ENCODE results near the gene PPY. TPM values are rescaled to one million over a fixed set of nuclear protein-coding genes. Genes with fewer than 3 reads are reported as not detected.
"Not testable (repeated sequence)": the region's sequence is repeated elsewhere in the genome, so short reads cannot be mapped to it uniquely, and the experiment has no call there.

Gene PPY
- total RNA-seq, 1 experiment from 2014 or later, result not detected

- no peak overlapping the region for H3K27ac ChIP-seq (ENCODE audit: low read length)
- no peaks in the 10 kb centered on the region for H3K4me1 ChIP-seq (ENCODE audit: control insufficient read depth, insufficient read depth, low read length)
- in situ Hi-C loops (cut with HindIII; ENCODE audit: low pct_unique_long_range_greater_than_20kb, low sequenced_read_pairs), result no loop called here
- no peak for DNase-seq (ENCODE audit: low read depth, low spot score)
- intact Hi-C loops (cut with micrococcal nuclease; ENCODE audit: unreplicated experiment), result no loop called here
- no peaks in the 10 kb centered on the region for H3K27me3 ChIP-seq (ENCODE audit: control insufficient read depth, insufficient read depth, low read length)
- no peak overlapping the region for H3K4me3 ChIP-seq (ENCODE audit: low read depth in 2 of 2, low read length in 2 of 2)
- ChIA-PET POLR2A (no interaction called here), CTCF (no interaction called here)
- no TSS peak for BruUV-seq (replicated peaks)
- no peaks in the 10 kb centered on the region for H3K36me3 ChIP-seq (ENCODE audit: control insufficient read depth, insufficient read depth, low read length)
- no peaks in the 10 kb centered on the region for H3K9me3 ChIP-seq (ENCODE audit: control insufficient read depth, insufficient read depth, low read depth, low read length)
- TF ChIP-seq POLR2AphosphoS5 (IDR thresholded peaks at IDR 0.05; ENCODE audit: low read depth, low read length) (no peak), REST (IDR thresholded peaks at IDR 0.05; ENCODE audit: insufficient read depth in 1 of 2, low read depth in 2 of 2, low read length in 1 of 2) (no peak)
- ATAC-seq, result no peak
These were observed 3.0 kb upstream of the PPY start for GRCh38 chr17:43945074-43945829.

GRCh38 chr17:43940630-43941029 lies 1.6 kb downstream of the PPY start:
- CTCF ChIA-PET, result no interaction called here

GRCh38 chr17:43939886-43940285 lies 2.4 kb downstream of the PPY start:
- DNase-seq (ENCODE audit: low read depth, low spot score), result no peak
- H3K4me1 ChIP-seq (ENCODE audit: control insufficient read depth, insufficient read depth, low read length), result no peaks in the 10 kb centered on the region
- no TSS peak for BruUV-seq (replicated peaks)
- in situ Hi-C loops (cut with HindIII; ENCODE audit: low pct_unique_long_range_greater_than_20kb, low sequenced_read_pairs) (no loop called here), intact Hi-C loops (cut with micrococcal nuclease; ENCODE audit: unreplicated experiment) (no loop called here)
- no peak overlapping the region for H3K27ac ChIP-seq (ENCODE audit: low read length)
- POLR2A ChIA-PET, result no interaction called here
- H3K36me3 ChIP-seq (ENCODE audit: control insufficient read depth, insufficient read depth, low read length), result no peaks in the 10 kb centered on the region
- no peak overlapping the region for H3K4me3 ChIP-seq (ENCODE audit: low read depth in 2 of 2, low read length in 2 of 2)
- TF ChIP-seq SIN3A (IDR thresholded peaks at IDR 0.05; ENCODE audit: borderline replicate concordance, insufficient read depth, low read depth, low read length) (no peak), TCF7L2 (IDR thresholded peaks at IDR 0.05; ENCODE audit: low read depth, low read length) (no peak), CTCF (IDR thresholded peaks at IDR 0.05) (no peak)
- no peaks in the 10 kb centered on the region for H3K9me3 ChIP-seq (ENCODE audit: control insufficient read depth, insufficient read depth, low read depth, low read length)
- CTCF ChIA-PET, result no interaction called here
- H3K27me3 ChIP-seq (ENCODE audit: control insufficient read depth, insufficient read depth, low read length), result no peaks in the 10 kb centered on the region
- ATAC-seq, result no peak

More at GRCh38 chr17:43940630-43941029, 1.6 kb downstream of the PPY start:
- Histone ChIP-seq H3K27ac (ENCODE audit: low read length) (no peak overlapping the region), H3K27me3 (ENCODE audit: control insufficient read depth, insufficient read depth, low read length) (no peaks in the 10 kb centered on the region), H3K4me1 (ENCODE audit: control insufficient read depth, insufficient read depth, low read length) (no peaks in the 10 kb centered on the region), H3K36me3 (ENCODE audit: control insufficient read depth, insufficient read depth, low read length) (no peaks in the 10 kb centered on the region), H3K9me3 (ENCODE audit: control insufficient read depth, insufficient read depth, low read depth, low read length) (no peaks in the 10 kb centered on the region), H3K4me3 (ENCODE audit: low read depth in 2 of 2, low read length in 2 of 2) (no peak overlapping the region)
- DNase-seq (ENCODE audit: low read depth, low spot score), result no peak
- POLR2A ChIA-PET, result no interaction called here
- in situ Hi-C loops (cut with HindIII; ENCODE audit: low pct_unique_long_range_greater_than_20kb, low sequenced_read_pairs), result no loop called here
- intact Hi-C loops (cut with micrococcal nuclease; ENCODE audit: unreplicated experiment), result no loop called here
- no TSS peak for BruUV-seq (replicated peaks)
- ATAC-seq, result peak; percentile 61; the same call in 1 of the 2 replicates
- TF ChIP-seq TCF7L2 (IDR thresholded peaks at IDR 0.05; ENCODE audit: low read depth, low read length), result no peak
- peak; percentile 62 for TF ChIP-seq CTCF (IDR thresholded peaks at IDR 0.05)

GRCh38 chr17:43939452-43939851 lies 2.8 kb downstream of the PPY start:
- H3K4me1 ChIP-seq (ENCODE audit: control insufficient read depth, insufficient read depth, low read length); H3K27ac ChIP-seq (ENCODE audit: low read length); DNase-seq (ENCODE audit: low read depth, low spot score); H3K27me3 ChIP-seq (ENCODE audit: control insufficient read depth, insufficient read depth, low read length); CTCF ChIA-PET; BruUV-seq (replicated peaks); H3K36me3 ChIP-seq (ENCODE audit: control insufficient read depth, insufficient read depth, low read length); H3K4me3 ChIP-seq (ENCODE audit: low read depth in 2 of 2, low read length in 2 of 2); in situ Hi-C loops (cut with HindIII; ENCODE audit: low pct_unique_long_range_greater_than_20kb, low sequenced_read_pairs); H3K9me3 ChIP-seq (ENCODE audit: control insufficient read depth, insufficient read depth, low read depth, low read length); POLR2A ChIA-PET; ATAC-seq; intact Hi-C loops (cut with micrococcal nuclease; ENCODE audit: unreplicated experiment): not testable (repeated sequence)
